Hepatocyte (in vitro differentiated cells): Measurements from ENCODE around the gene KSR2. TPM values are rescaled to one million over a fixed set of nuclear protein-coding genes. Genes with fewer than 3 reads are reported as not detected.

Experiments
- DNase-seq: peaks from one replicate; pipeline ENCODE4 v3.0.0-alpha.2; 2016; ENCODE audit warnings: low spot score
- H2AFZ ChIP-seq: fragments of 200-600 bp; sonication (generic); 2 replicates; pipeline ENCODE4 v1.6.0; 2016; ENCODE audit warnings: antibody characterized with exemption, mild to moderate bottlenecking
- H3K27ac ChIP-seq: fragments of 200-600 bp; sonication (generic); 2 replicates; pipeline ENCODE4 v1.5.1; 2016; ENCODE audit warnings: mild to moderate bottlenecking
- H3K27me3 ChIP-seq: fragments of 200-600 bp; sonication (generic); 2 replicates; pipeline ENCODE4 v1.6.1; 2016
- H3K36me3 ChIP-seq: fragments of 200-600 bp; sonication (generic); replicated peaks from 2 replicates; pipeline ENCODE4 v1.5.1; 2016; ENCODE audit warnings: low read depth; ENCODE audit not compliant: insufficient read depth
- H3K4me1 ChIP-seq: fragments of 200-600 bp; sonication (generic); 2 replicates; pipeline ENCODE4 v1.5.1; 2016; ENCODE audit warnings: mild to moderate bottlenecking, moderate library complexity; ENCODE audit not compliant: insufficient read depth
- H3K4me2 ChIP-seq: fragments of 200-600 bp; sonication (generic); 2 replicates; pipeline ENCODE4 v1.6.0; 2016
- H3K4me3 ChIP-seq: fragments of 200-600 bp; sonication (generic); 2 replicates; pipeline ENCODE4 v1.5.1; 2016; ENCODE audit warnings: mild to moderate bottlenecking
- H3K79me2 ChIP-seq: fragments of 200-600 bp; sonication (generic); 2 replicates; pipeline ENCODE4 v1.6.0; 2017; ENCODE audit warnings: mild to moderate bottlenecking
- H3K9me2 ChIP-seq: fragments of 200-600 bp; sonication (generic); replicated peaks from 2 replicates; pipeline ENCODE4 v1.6.0; 2017; ENCODE audit warnings: mild to moderate bottlenecking; ENCODE audit not compliant: insufficient read depth
- H3K9me3 ChIP-seq: fragments of 200-600 bp; sonication (generic); 2 replicates; pipeline ENCODE4 v1.5.1; 2016; ENCODE audit warnings: low read depth, mild to moderate bottlenecking
- H4K20me1 ChIP-seq: fragments of 200-600 bp; sonication (generic); 2 replicates; pipeline ENCODE4 v1.6.0; 2016; ENCODE audit warnings: mild to moderate bottlenecking; ENCODE audit not compliant: insufficient read depth, poor library complexity, severe bottlenecking
- EZH2 ChIP-seq: fragments of 200-600 bp; sonication (generic); IDR thresholded peaks from 2 replicates; pipeline ENCODE4 v1.6.1; 2016; ENCODE audit warnings: antibody characterized with exemption, mild to moderate bottlenecking, borderline replicate concordance
- EZH2phosphoT487 ChIP-seq: fragments of 200-600 bp; sonication (generic); IDR thresholded peaks from one replicate; pipeline ENCODE4 v1.6.1; 2018; ENCODE audit warnings: antibody characterized with exemption, mild to moderate bottlenecking, low read depth, moderate library complexity; ENCODE audit not compliant: unreplicated experiment, severe bottlenecking
- WGBS: methylation state at CpG from one replicate; pipeline ENCODE4 v1.1.6; 2016; ENCODE audit warnings: low lambda C conversion rate; ENCODE audit errors: missing lambda C conversion rate; 5-methylcytosine and 5-hydroxymethylcytosine counted together
- polyA plus RNA-seq: library from polyadenylated mRNA; unstranded; fragments of >200 nt; fragmentation: Nextera tagmentation; extraction: Ambion mirVana; gene quantifications from 2 replicates; pipeline ENCODE4 v1.2.1, GENCODE V29; 2016
- total RNA-seq: library from RNA; depleted of rRNA; stranded (reverse); fragments of >200 nt; gene quantifications from 2 replicates; pipeline ENCODE4 v1.2.3, GENCODE V29; 2014
- TF ChIP-seq, protein P1 (sequence below): fragments of 200-600 bp; sonication (generic); IDR thresholded peaks from 2 replicates; pipeline ENCODE4 v1.5.1; 2016; ENCODE audit warnings: antibody characterized with exemption, mild to moderate bottlenecking; ENCODE audit not compliant: poor library complexity

Gene KSR2
- total and polyA plus RNA-seq, 2 experiments from 2014 or later, result 0.37 to 0.46 TPM

DNA sequence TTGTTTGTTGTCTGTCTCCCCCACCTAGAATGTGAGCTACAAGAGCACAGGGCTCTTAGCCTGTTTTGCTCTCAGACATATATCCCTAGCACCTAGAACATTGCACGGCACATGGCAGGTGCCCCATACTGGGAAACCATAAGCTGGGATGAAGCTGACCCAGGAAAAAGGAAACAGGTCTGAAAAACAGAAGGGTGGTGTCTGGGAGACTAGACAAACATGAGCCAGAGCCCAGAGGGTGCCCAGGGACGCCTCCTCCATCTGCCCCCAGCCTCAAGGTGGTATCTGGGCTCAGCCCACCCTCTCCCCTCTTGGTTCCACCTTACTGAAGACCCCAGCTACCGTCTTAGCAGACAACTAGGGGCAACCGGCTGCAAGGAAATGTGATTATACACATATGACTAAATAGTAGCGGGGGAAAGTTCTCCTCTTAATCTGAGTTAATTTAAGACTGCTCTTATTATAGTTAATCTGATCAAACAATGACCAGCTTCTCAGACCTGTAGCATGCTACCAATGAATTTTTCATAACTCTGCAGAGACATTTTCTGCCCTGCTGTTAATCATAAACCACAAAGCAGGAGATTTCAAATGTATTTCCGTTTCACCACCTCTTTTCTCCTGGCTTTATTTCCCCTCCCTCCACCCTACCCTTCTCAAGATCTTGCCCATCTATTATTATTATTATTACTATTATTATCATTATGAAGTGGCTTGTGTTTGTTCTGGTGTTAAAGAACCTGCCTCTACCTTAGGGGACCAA lies 31.9 kb downstream of the KSR2 start:
- no peaks in the 10 kb centered on the region for H3K79me2 ChIP-seq
- H3K36me3 ChIP-seq, result no peaks in the 10 kb centered on the region
- H3K27ac ChIP-seq, result no peak overlapping the region
- H4K20me1 ChIP-seq, result no peaks in the 10 kb centered on the region
- no peak for DNase-seq
- H3K4me2 ChIP-seq, result no peak overlapping the region
- H3K9me3 ChIP-seq, result no peaks in the 10 kb centered on the region
- H3K4me1 ChIP-seq, result no peaks in the 10 kb centered on the region
- no peaks in the 10 kb centered on the region for H3K27me3 ChIP-seq
- H3K4me3 ChIP-seq, result no peak overlapping the region
- H2AFZ ChIP-seq, result no peak overlapping the region
- 80% methylated on average over 6 of the region's 6 CpGs for WGBS
- TF ChIP-seq EZH2phosphoT487, result no peak
- TF ChIP-seq EZH2, result no peak
- TF ChIP-seq, protein P1, sequence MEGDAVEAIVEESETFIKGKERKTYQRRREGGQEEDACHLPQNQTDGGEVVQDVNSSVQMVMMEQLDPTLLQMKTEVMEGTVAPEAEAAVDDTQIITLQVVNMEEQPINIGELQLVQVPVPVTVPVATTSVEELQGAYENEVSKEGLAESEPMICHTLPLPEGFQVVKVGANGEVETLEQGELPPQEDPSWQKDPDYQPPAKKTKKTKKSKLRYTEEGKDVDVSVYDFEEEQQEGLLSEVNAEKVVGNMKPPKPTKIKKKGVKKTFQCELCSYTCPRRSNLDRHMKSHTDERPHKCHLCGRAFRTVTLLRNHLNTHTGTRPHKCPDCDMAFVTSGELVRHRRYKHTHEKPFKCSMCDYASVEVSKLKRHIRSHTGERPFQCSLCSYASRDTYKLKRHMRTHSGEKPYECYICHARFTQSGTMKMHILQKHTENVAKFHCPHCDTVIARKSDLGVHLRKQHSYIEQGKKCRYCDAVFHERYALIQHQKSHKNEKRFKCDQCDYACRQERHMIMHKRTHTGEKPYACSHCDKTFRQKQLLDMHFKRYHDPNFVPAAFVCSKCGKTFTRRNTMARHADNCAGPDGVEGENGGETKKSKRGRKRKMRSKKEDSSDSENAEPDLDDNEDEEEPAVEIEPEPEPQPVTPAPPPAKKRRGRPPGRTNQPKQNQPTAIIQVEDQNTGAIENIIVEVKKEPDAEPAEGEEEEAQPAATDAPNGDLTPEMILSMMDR, result no peak
- H3K9me2 ChIP-seq, result no peaks in the 10 kb centered on the region

DNA sequence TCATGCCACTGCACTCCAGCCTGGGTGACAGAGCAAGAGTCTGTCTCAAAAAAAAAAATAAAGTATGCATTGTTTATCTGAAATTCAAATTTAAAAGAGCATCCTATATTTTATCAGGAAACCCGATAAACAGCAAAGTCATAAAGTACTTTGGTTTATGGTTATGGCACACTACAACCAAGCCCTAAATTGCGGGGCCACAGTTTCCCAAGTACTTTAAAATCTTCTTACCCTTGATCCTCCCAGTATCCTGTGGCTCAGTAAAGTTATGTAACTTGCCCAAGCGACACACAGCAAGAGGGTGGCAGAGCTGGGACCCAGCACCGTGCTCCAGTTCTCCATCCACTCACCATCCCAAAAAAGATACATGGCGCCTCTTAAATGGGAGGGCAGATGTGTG lies 35.2 kb downstream of the KSR2 start:
- H3K79me2 ChIP-seq, result no peaks in the 10 kb centered on the region
- no peak for DNase-seq
- no peaks in the 10 kb centered on the region for H4K20me1 ChIP-seq
- H3K4me1 ChIP-seq, result no peaks in the 10 kb centered on the region
- H3K4me3 ChIP-seq, result no peak overlapping the region
- H3K9me2 ChIP-seq, result no peaks in the 10 kb centered on the region
- no peak overlapping the region for H3K4me2 ChIP-seq
- no peaks in the 10 kb centered on the region for H3K27me3 ChIP-seq
- no peak overlapping the region for H3K27ac ChIP-seq
- TF ChIP-seq EZH2 (no peak), EZH2phosphoT487 (no peak)
- TF ChIP-seq, protein P1, result no peak
- H2AFZ ChIP-seq, result no peak overlapping the region
- WGBS, result 90% methylated on average over 5 of the region's 5 CpGs
- H3K9me3 ChIP-seq, result no peaks in the 10 kb centered on the region
- H3K36me3 ChIP-seq, result no peaks in the 10 kb centered on the region

DNA sequence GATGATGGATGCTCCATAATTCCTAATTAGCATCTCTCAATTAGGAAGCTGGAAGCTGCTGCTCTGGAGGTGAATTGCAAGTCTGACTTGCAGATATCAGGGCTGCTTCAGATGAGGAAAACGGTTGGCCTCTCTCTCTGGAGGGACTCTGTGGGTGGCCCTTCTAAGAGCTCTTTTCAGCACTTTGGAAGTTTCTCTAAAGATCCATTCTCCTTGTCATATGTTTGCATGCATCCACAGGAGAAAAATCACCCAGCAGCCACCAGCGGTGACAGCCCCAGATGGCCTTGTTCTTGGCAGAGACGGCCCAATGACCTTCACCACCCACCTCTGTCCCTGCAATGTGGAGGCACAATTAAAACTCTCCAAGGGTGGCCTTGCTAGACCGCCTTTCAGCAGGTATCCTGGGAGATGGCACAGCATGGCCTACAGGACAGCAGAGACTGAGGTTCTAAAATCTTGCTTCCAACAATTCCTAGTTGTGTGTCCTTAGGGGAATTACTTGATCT lies 42.3 kb downstream of the KSR2 start:
- 74% methylated on average over 4 of the region's 4 CpGs for WGBS
- Histone ChIP-seq H3K27ac (no peak overlapping the region), H3K79me2 (no peaks in the 10 kb centered on the region), H3K27me3 (no peaks in the 10 kb centered on the region), H3K9me3 (no peaks in the 10 kb centered on the region), H2AFZ (no peak overlapping the region), H3K4me1 (no peaks in the 10 kb centered on the region), H3K4me3 (no peak overlapping the region), H3K9me2 (no peaks in the 10 kb centered on the region), H3K4me2 (no peak overlapping the region), H4K20me1 (no peaks in the 10 kb centered on the region), H3K36me3 (no peaks in the 10 kb centered on the region)
- TF ChIP-seq EZH2, result no peak
- TF ChIP-seq, protein P1, result no peak
- TF ChIP-seq EZH2phosphoT487, result no peak
- DNase-seq, result no peak
